OCI-LY1 (cell line): ENCODE data around the gene NUP54.

Experiments
- H2AFZ ChIP-seq: fragments of 200-600 bp; sonication (generic), shearing (Covaris generic); 2 replicates; pipeline ENCODE4 v1.6.0; 2014; ENCODE audit warnings: antibody characterized with exemption, mild to moderate bottlenecking, low read length
- H3F3A ChIP-seq: fragments of 200-600 bp; sonication (generic), shearing (Covaris generic); 2 replicates; pipeline ENCODE4 v1.6.0; 2014; ENCODE audit warnings: mild to moderate bottlenecking, antibody characterized with exemption, low read length, moderate library complexity; ENCODE audit not compliant: insufficient read depth
- H3K27ac ChIP-seq: fragments of 200-600 bp; sonication (generic); 2 replicates; pipeline ENCODE4 v1.5.1; 2014; ENCODE audit warnings: low read length, mixed run types, mild to moderate bottlenecking, low read depth; ENCODE audit not compliant: poor library complexity, severe bottlenecking
- H3K27me3 ChIP-seq: fragments of 200-600 bp; sonication (generic); 2 replicates; pipeline ENCODE4 v1.6.0; 2014; ENCODE audit warnings: antibody characterized with exemption, mild to moderate bottlenecking, low read length, moderate library complexity; ENCODE audit not compliant: insufficient read depth
- H3K36me3 ChIP-seq: fragments of 200-600 bp; sonication (generic); 2 replicates; pipeline ENCODE4 v1.6.1; 2014; ENCODE audit warnings: mild to moderate bottlenecking, antibody characterized with exemption, low read length, moderate library complexity, mixed read lengths; ENCODE audit not compliant: insufficient read depth
- H3K4me1 ChIP-seq: fragments of 200-600 bp; sonication (generic); 2 replicates; pipeline ENCODE4 v1.5.1; 2014; ENCODE audit warnings: mild to moderate bottlenecking, low read length, moderate library complexity; ENCODE audit not compliant: insufficient read depth, severe bottlenecking
- H3K4me2 ChIP-seq: fragments of 200-600 bp; sonication (generic), shearing (Covaris generic); 2 replicates; pipeline ENCODE4 v1.6.1; 2014; ENCODE audit warnings: low read length
- H3K4me3 ChIP-seq: fragments of 200-600 bp; sonication (generic); 2 replicates; pipeline ENCODE4 v1.5.1; 2014; ENCODE audit warnings: low read length, low read depth, mild to moderate bottlenecking, mixed read lengths; ENCODE audit not compliant: poor library complexity, severe bottlenecking
- H3K79me2 ChIP-seq: fragments of 200-600 bp; shearing (Covaris generic); 2 replicates; pipeline ENCODE4 v1.6.1; 2016; ENCODE audit warnings: mixed run types, low read length, mixed read lengths; ENCODE audit not compliant: insufficient read depth
- H3K9ac ChIP-seq: fragments of 200-600 bp; sonication (generic), shearing (Covaris generic); 2 replicates; pipeline ENCODE4 v1.6.1; 2014; ENCODE audit warnings: mild to moderate bottlenecking, low read length, mixed read lengths
- H3K9me2 ChIP-seq: fragments of 200-600 bp; sonication (generic), shearing (Covaris generic); 2 replicates; pipeline ENCODE4 v1.6.1; 2014; ENCODE audit warnings: low read depth, mild to moderate bottlenecking, low read length, mixed read lengths
- H3K9me3 ChIP-seq: fragments of 200-600 bp; shearing (Covaris generic); 2 replicates; pipeline ENCODE4 v1.6.1; 2014; ENCODE audit warnings: low read length, mixed read lengths
- H4K20me1 ChIP-seq: fragments of 200-600 bp; sonication (generic), shearing (Covaris generic); 2 replicates; pipeline ENCODE4 v1.6.0; 2016; ENCODE audit warnings: mild to moderate bottlenecking, low read length; ENCODE audit not compliant: insufficient read depth
- CTCF ChIP-seq: fragments of 200-600 bp; sonication (generic), shearing (Covaris generic); IDR thresholded peaks from 2 replicates; pipeline ENCODE4 v1.5.1; 2017; ENCODE audit warnings: mild to moderate bottlenecking, antibody characterized with exemption, low read length, moderate library complexity, mixed read lengths
- EZH2 ChIP-seq: fragments of 200-600 bp; sonication (generic), shearing (Covaris generic); IDR thresholded peaks from 2 replicates; pipeline ENCODE4 v1.8.0; 2017; ENCODE audit warnings: borderline replicate concordance, mixed run types, mild to moderate bottlenecking, antibody characterized with exemption, low read length, moderate library complexity, mixed read lengths

NUP54 gene

GRCh38 chr4:76156635-76157034 is 8.4 kb upstream of the NUP54 start:
- Histone ChIP-seq H2AFZ (no peak overlapping the region), H3K4me2 (no peak overlapping the region)
- no peak for TF ChIP-seq EZH2
- TF ChIP-seq CTCF: no peak

DNA sequence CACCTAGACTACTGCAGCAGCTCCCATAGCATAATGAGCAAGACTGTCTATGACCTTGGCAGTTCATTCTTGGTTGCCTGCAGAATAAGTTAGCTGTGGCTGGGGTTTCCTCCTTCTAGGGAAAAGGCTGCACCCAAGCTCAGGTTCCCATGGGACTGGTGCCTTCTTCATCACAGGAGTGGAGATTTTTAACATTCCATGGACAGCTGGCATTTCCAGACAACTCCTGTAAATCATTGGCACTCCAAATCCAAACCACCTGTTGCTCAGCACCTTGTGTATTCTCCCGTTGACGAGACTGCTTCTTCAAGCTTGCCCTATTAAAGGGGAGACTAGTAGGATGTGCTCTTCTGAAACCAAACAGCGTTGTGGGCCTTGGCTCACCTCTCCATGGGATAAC is 7.8 kb upstream of the NUP54 start:
- Histone ChIP-seq H3K36me3 (no peaks in the 10 kb centered on the region), H3F3A (no peaks in the 10 kb centered on the region), H2AFZ (no peak overlapping the region), H3K9me3 (no peaks in the 10 kb centered on the region), H3K4me1 (no peaks in the 10 kb centered on the region), H3K79me2 (no peaks in the 10 kb centered on the region), H3K4me2 (no peak overlapping the region), H3K27me3 (no peaks in the 10 kb centered on the region), H3K9me2 (no peaks in the 10 kb centered on the region), H3K4me3 (no peak overlapping the region), H3K27ac (no peak overlapping the region), H3K9ac (no peak overlapping the region), H4K20me1 (no peaks in the 10 kb centered on the region)
- no peak for TF ChIP-seq EZH2
- TF ChIP-seq CTCF: no peak

More at GRCh38 chr4:76156635-76157034, 8.4 kb upstream of the NUP54 start:
- Histone ChIP-seq H3K4me1 (no peaks in the 10 kb centered on the region), H3K9me2 (no peaks in the 10 kb centered on the region), H3K79me2 (no peaks in the 10 kb centered on the region), H3K9ac (no peak overlapping the region), H4K20me1 (no peaks in the 10 kb centered on the region), H3K9me3 (no peaks in the 10 kb centered on the region), H3K27me3 (no peaks in the 10 kb centered on the region), H3K36me3 (no peaks in the 10 kb centered on the region), H3F3A (no peaks in the 10 kb centered on the region), H3K4me3 (no peak overlapping the region), H3K27ac (no peak overlapping the region)

- no peaks in the 10 kb centered on the region for H3K36me3 ChIP-seq
- TF ChIP-seq EZH2 (no peak), CTCF (no peak)
- no peak overlapping the region for H3K4me2 ChIP-seq
- H3K4me3 ChIP-seq: no peak overlapping the region
- H3K9me2 ChIP-seq: no peaks in the 10 kb centered on the region
- H3K4me1 ChIP-seq: peaks cover 10% of the 10 kb centered on the region
- no peaks in the 10 kb centered on the region for H3K9me3 ChIP-seq
- H2AFZ ChIP-seq: no peak overlapping the region
- peaks cover 3% of the 10 kb centered on the region; the same call in 1 of the 2 replicates for H3K79me2 ChIP-seq
- H3F3A ChIP-seq: no peaks in the 10 kb centered on the region
- no peak overlapping the region for H3K27ac ChIP-seq
- H4K20me1 ChIP-seq: no peaks in the 10 kb centered on the region
- H3K27me3 ChIP-seq: no peaks in the 10 kb centered on the region
- no peak overlapping the region for H3K9ac ChIP-seq
Observed at GRCh38 chr4:76153356-76153755, 5.2 kb upstream of the NUP54 start.
